Measurements from ENCODE around the gene APBA2. TPM values are rescaled to one million over a fixed set of nuclear protein-coding genes. Genes with fewer than 3 reads are reported as not detected.

APBA2 gene
- total and polyA plus RNA-seq, 10 of the 15 experiments (the other 5 are each of a cell fraction or from before 2014, with no cell fraction given), result 0.06 to 0.26 (median 0.07) TPM; not detected in 7

GRCh38 chr15:29012097-29012496 lies 126.3 kb downstream of the APBA2 start:
- ChIA-PET SMC1A (ENCODE audit: uncharacterized antibody, unreplicated experiment) (no interaction called here), RAD21 (ENCODE audit: unreplicated experiment) (no interaction called here), POLR2A (no interaction called here), CTCF (no interaction called here)
- H3K4me2 ChIP-seq (ENCODE audit: control insufficient read depth, insufficient read depth), result no peak overlapping the region
- 34% methylated on average over 2 of the region's 2 CpGs for WGBS (ENCODE audit: insufficient coverage, insufficient replicate concordance, low lambda C conversion rate, missing lambda C conversion rate)
- no peaks in the 10 kb centered on the region for H3K79me2 ChIP-seq (ENCODE audit: control insufficient read depth, insufficient read depth, low read length)
- no peaks in the 10 kb centered on the region for H3K9me3 ChIP-seq (replicated peaks; ENCODE audit: control insufficient read depth, insufficient read depth, low read length)
- in situ Hi-C loops (cut with MboI) (no loop called here), intact Hi-C loops (cut with micrococcal nuclease; ENCODE audit: unreplicated experiment) (no loop called here)
- FAIRE-seq, result no peak
- no peak for DNase-seq (ENCODE audit: low read depth, low spot score)
- no peak overlapping the region for H2AFZ ChIP-seq (ENCODE audit: control insufficient read depth, low read depth, low read length)
- H3K4me1 ChIP-seq (ENCODE audit: control insufficient read depth, insufficient read depth, low read length), result no peaks in the 10 kb centered on the region
- no peaks in the 10 kb centered on the region for H3K36me3 ChIP-seq (ENCODE audit: control insufficient read depth in 2 of 2, insufficient read depth in 2 of 2, low read length in 1 of 2)
- H3K4me3 ChIP-seq, result no peak overlapping the region
- TF ChIP-seq, protein P1, sequence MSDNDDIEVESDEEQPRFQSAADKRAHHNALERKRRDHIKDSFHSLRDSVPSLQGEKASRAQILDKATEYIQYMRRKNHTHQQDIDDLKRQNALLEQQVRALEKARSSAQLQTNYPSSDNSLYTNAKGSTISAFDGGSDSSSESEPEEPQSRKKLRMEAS (IDR thresholded peaks at IDR 0.05; ENCODE audit: low read depth, low read length), result no peak
- TF ChIP-seq JUND (IDR thresholded peaks at IDR 0.05; ENCODE audit: low read depth, low read length) (no peak), ZNF622 (IDR thresholded peaks at IDR 0.05) (no peak), TAF1 (IDR thresholded peaks at IDR 0.05; ENCODE audit: borderline replicate concordance, low read depth, low read length) (no peak), STAT3 (IDR thresholded peaks at IDR 0.05; ENCODE audit: low read depth, low read length) (no peak), SMAD1 (IDR thresholded peaks at IDR 0.05; ENCODE audit: low read depth, partially characterized antibody) (no peak), ZNF24 (IDR thresholded peaks at IDR 0.05) (no peak), EP300 (IDR thresholded peaks at IDR 0.05; ENCODE audit: borderline replicate concordance in 1 of 2, control insufficient read depth in 1 of 2, low read depth in 2 of 2, low read length in 2 of 2) (no peak), FOS (IDR thresholded peaks at IDR 0.05; ENCODE audit: borderline replicate concordance, extremely low read depth, insufficient read length) (no peak), MYB (IDR thresholded peaks at IDR 0.05; ENCODE audit: borderline replicate concordance, low read depth, low read length) (no peak)
- TF ChIP-seq, protein P2, sequence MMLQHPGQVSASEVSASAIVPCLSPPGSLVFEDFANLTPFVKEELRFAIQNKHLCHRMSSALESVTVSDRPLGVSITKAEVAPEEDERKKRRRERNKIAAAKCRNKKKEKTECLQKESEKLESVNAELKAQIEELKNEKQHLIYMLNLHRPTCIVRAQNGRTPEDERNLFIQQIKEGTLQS (IDR thresholded peaks at IDR 0.05; ENCODE audit: borderline replicate concordance, extremely low read depth, low read depth, low read length), result no peak
- no TSS peak for BruUV-seq (replicated peaks)
- no peaks in the 10 kb centered on the region for H4K20me1 ChIP-seq (ENCODE audit: control insufficient read depth, insufficient read depth)
- H3K9ac ChIP-seq (ENCODE audit: control insufficient read depth, insufficient read depth, low read length), result no peak overlapping the region
- H3K27ac ChIP-seq (ENCODE audit: control insufficient read depth, insufficient read depth), result no peak overlapping the region
- no peaks in the 10 kb centered on the region; a peak in 1 of 4 replicates for H3K27me3 ChIP-seq (replicated peaks in 1 of 2; ENCODE audit: control insufficient read depth in 2 of 2, insufficient read depth in 2 of 2, low read length in 1 of 2)
- no peak for ATAC-seq
